Spleen (tissue), 11 donors: ENCODE results near the gene NDRG4. TPM values are rescaled to one million over a fixed set of nuclear protein-coding genes. Genes with fewer than 3 reads are reported as not detected.

ENCODE experiments used
- DNase-seq: peaks from one replicate; pipeline ENCODE4 v3.0.0-alpha.2; 2020
- H3K27ac ChIP-seq, 8 donors: fragments of 200-600 bp; sonication (generic) in 7 of 8; 1 replicate in 4 of 8; 2 replicates in 4 of 8; pipeline versions ENCODE4 v1.5.0 to v1.8.0; 2016 to 2021; ENCODE audit warnings: inconsistent platforms in 4 of 8, mild to moderate bottlenecking in 4 of 8, moderate library complexity in 1 of 8
- H3K27me3 ChIP-seq, 7 donors: fragments of 200-600 bp; sonication (generic) in 6 of 7; replicated peaks in 1 of 7; 1 replicate in 4 of 7; 2 replicates in 3 of 7; pipeline versions ENCODE4 v1.5.0 to v1.8.0; 2016 to 2021; ENCODE audit warnings: inconsistent platforms in 3 of 7, mild to moderate bottlenecking in 1 of 7
- H3K36me3 ChIP-seq, 6 donors: fragments of 200-600 bp; sonication (generic) in 5 of 6; 1 replicate in 4 of 6; 2 replicates in 2 of 6; pipeline versions ENCODE4 v1.5.0 to v1.8.0; 2016 to 2021; ENCODE audit warnings: inconsistent platforms in 2 of 6
- H3K4me1 ChIP-seq, 6 donors: fragments of 200-600 bp; sonication (generic) in 5 of 6; 1 replicate in 3 of 6; 2 replicates in 3 of 6; pipeline versions ENCODE4 v1.5.0 to v1.8.0; 2016 to 2021; ENCODE audit warnings: inconsistent platforms in 3 of 6
- H3K4me3 ChIP-seq, 8 donors: fragments of 200-600 bp; sonication (generic) in 7 of 8; 1 replicate in 4 of 8; 2 replicates in 4 of 8; pipeline versions ENCODE4 v1.5.0 to v1.8.0; 2016 to 2021; ENCODE audit warnings: inconsistent platforms in 4 of 8, mild to moderate bottlenecking in 4 of 8, moderate library complexity in 2 of 8
- H3K9me3 ChIP-seq, 8 donors: fragments of 200-600 bp; sonication (generic) in 7 of 8; 1 replicate in 4 of 8; 2 replicates in 4 of 8; pipeline versions ENCODE4 v1.5.0 to v1.8.0; 2016 to 2021; ENCODE audit warnings: inconsistent platforms in 4 of 8
- POLR2A ChIP-seq, 3 donors: fragments of 450-650 bp; IDR thresholded peaks; one replicate each; pipeline ENCODE4 v1.5.1; 2017; ENCODE audit warnings: antibody characterized with exemption in 3 of 3, mild to moderate bottlenecking in 1 of 3
- POLR2AphosphoS5 ChIP-seq, 3 donors: sonication (generic); formaldehyde crosslinking; IDR thresholded peaks; one replicate each; pipeline ENCODE4 v1.5.1; 2017; ENCODE audit warnings: antibody characterized with exemption in 3 of 3
- WGBS, 5 donors: extraction: QIAGEN DNeasy Blood & Tissue Kit in 3 of 5; methylation state at CpG; one replicate each; pipeline versions ENCODE4 v1.1.5 to v1.1.7; 2013 to 2018; 5-methylcytosine and 5-hydroxymethylcytosine counted together
- intact Hi-C: fragments of 100-400 bp; cut with DNase I; formaldehyde crosslinking; loops from one replicate; pipeline ENCODE4 v1.15.0; 2023; ENCODE audit warnings: low total_unique reads
- polyA plus RNA-seq, 3 donors: library from polyadenylated mRNA; stranded (reverse); fragments of 200-250 nt; gene quantifications; one replicate each; pipeline ENCODE4 v1.2.1, GENCODE V29; 2013
- total RNA-seq, 7 donors: library from RNA; depleted of rRNA in 3 of 7; stranded (reverse); fragments of >200 nt in 3 of 7; fragmentation: NEBNext Ultra II Directional in 4 of 7; extraction: Animal tissue kit (Norgen Biotek cat#: 25700) in 4 of 7; gene quantifications; one replicate each; pipeline versions ENCODE4 v1.1.0 to v1.2.1, GENCODE V29; 2016 to 2021
- TF ChIP-seq, protein P1 (sequence below), 11 experiments: fragments of 200-600 bp in 7 of 11; fragments of 450-650 bp in 4 of 11; sonication (generic) in 4 of 11; IDR thresholded peaks in 8 of 11; conservative IDR thresholded peaks in 3 of 11; 1 replicate in 7 of 11; 2 replicates in 4 of 11; pipeline versions ENCODE4 v1.4.0 to v1.8.0; 2016 to 2021; ENCODE audit warnings: antibody characterized with exemption in 11 of 11, inconsistent platforms in 4 of 11, mild to moderate bottlenecking in 1 of 11
- donor health status: healthy with polysubstance abuse.
- donor health status: DM: no; HTN: no; CAD: no; lungs with moderate emphysema.
- donor health status: DM: no; HTN: no; CAD: no.
- donor health status: Bipolar disorder and iron deficiency.
- donor health status: healthy.
- donor health status: DM: no; HTN: no; CAD: no.
- donor health status: DM: yes; HTN: yes; CAD: no.

Gene NDRG4
- total and polyA plus RNA-seq, 10 donors = 9.4 to 115 (median 43.6) TPM

DNA sequence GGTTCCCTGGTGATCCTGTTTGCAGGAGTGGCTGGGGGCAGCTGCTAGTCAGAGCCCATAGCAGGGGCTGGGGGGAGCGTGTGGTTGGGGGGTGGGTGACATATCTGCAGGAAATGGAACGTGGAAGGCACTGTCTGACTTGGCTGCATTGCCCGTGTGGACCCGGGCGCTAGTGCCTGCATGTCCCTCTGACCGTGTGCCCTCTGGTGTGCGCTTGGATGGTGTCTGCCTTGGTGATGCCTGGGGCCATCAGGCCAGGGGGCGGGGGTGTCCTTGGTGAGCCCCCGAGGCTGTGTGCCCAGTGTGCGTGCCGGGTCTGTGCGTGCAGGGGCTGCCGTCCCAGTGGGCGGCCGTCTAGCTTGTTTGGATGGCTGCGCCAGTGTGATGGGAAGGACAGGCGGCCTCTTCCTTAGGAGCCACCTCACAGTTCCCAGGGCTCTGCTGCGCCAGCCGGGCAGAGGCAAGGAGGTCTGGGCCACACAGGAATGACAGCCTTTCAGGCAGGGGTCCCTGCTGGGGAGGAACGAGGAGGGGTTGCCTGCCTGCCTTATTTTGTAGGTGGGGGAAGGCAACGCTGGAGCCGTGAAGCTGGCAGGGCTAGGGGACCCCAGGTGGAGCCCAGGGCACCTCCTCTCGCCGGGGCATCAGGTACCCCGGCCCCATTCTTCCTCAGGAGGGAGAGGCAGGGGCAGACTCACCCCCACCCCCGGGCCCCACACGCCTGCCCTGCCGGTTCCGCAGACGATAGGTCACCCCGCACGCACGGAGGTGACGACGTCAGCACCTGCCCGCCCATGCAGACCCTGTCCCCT lies 693 bp downstream of the NDRG4 start:
- H3K27ac ChIP-seq = no peak overlapping the region
- H3K36me3 ChIP-seq = peaks cover 0 to 8% (median 0%) of the 10 kb centered on the region in 6 donors
- TF ChIP-seq POLR2A (IDR thresholded peaks at IDR 0.05) (no peak), POLR2AphosphoS5 (IDR thresholded peaks at IDR 0.05) (no peak)
- TF ChIP-seq, protein P1, sequence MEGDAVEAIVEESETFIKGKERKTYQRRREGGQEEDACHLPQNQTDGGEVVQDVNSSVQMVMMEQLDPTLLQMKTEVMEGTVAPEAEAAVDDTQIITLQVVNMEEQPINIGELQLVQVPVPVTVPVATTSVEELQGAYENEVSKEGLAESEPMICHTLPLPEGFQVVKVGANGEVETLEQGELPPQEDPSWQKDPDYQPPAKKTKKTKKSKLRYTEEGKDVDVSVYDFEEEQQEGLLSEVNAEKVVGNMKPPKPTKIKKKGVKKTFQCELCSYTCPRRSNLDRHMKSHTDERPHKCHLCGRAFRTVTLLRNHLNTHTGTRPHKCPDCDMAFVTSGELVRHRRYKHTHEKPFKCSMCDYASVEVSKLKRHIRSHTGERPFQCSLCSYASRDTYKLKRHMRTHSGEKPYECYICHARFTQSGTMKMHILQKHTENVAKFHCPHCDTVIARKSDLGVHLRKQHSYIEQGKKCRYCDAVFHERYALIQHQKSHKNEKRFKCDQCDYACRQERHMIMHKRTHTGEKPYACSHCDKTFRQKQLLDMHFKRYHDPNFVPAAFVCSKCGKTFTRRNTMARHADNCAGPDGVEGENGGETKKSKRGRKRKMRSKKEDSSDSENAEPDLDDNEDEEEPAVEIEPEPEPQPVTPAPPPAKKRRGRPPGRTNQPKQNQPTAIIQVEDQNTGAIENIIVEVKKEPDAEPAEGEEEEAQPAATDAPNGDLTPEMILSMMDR (IDR thresholded peaks at IDR 0.05 in 8 of 11, conservative IDR thresholded peaks at IDR 0.05 in 3 of 11) = no peak
- H3K9me3 ChIP-seq = no peaks in the 10 kb centered on the region
- H3K4me3 ChIP-seq = peak overlapping the region; percentile 23 to 68 (median 32)
- WGBS, 5 donors = 7 to 30% (median 9%) methylated on average over 21 to 36 of the region's 36 CpGs
- intact Hi-C loops = no loop called here
- H3K27me3 ChIP-seq = peaks cover 5 to 52% (median 18%) of the 10 kb centered on the region in 7 donors
- DNase-seq = peak; percentile 69
- H3K4me1 ChIP-seq = peaks cover 13 to 33% (median 24%) of the 10 kb centered on the region in 6 donors

DNA sequence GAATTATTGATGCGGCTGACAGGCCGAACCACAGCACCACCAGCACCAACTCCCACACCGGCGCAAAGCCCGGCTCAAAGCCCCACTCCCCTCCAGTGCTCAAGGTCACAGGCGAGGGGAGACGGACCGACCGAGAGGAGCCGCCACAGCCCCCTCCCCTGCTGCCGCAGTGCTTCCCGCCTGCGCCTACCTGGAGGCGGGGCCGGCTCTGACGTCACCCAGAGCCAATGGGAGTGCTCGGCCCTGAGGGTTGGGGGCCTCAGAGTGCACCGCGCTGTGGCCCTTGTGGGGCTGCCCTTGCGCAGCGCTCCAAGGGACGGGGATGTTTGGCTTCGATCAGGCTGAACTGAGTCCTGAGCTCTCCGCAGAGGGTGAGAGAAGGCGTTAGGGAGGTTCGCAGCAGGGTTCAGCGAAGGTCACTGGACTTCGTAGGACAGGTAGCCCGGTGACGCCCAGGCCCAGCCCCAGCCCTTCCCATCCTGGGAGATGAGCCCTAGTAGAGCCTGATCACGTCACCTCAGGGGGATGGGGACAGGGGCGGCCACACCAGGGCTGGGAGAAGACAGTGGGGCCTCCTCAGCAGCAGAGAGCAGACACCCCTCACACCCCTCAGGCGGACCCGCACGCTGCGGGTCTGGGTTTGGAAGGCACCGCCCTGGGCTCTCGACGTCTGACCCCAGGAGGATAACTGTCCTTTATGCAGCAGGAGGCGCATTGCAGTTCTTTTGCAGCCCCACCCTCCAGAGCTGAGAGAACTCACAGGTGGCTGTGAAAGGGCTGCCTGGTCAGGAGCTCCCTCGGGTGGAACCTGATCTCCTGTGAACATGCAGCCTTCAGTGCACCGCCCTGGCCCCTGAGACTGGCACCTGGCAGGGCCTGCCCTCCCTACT lies 1.5 kb downstream of the NDRG4 start:
- intact Hi-C loops = no loop called here
- Histone ChIP-seq H3K4me1 (peaks cover 13 to 33% (median 24%) of the 10 kb centered on the region in 6 donors), H3K27ac (no peak overlapping the region), H3K36me3 (peaks cover 0 to 8% (median 0%) of the 10 kb centered on the region in 6 donors), H3K27me3 (peaks cover 5 to 52% (median 18%) of the 10 kb centered on the region in 7 donors), H3K9me3 (no peaks in the 10 kb centered on the region), H3K4me3 (peak overlapping the region; percentile 23 to 68 (median 32))
- TF ChIP-seq, protein P1 (IDR thresholded peaks at IDR 0.05 in 8 of 11, conservative IDR thresholded peaks at IDR 0.05 in 3 of 11) = no peak
- TF ChIP-seq POLR2AphosphoS5 (IDR thresholded peaks at IDR 0.05) = peak in 2 of 3 donors; percentile 34
- DNase-seq = peak; percentile 80
- 11 to 25% (median 15%) methylated on average over 12 to 42 of the region's 42 CpGs for WGBS, 5 donors

DNA sequence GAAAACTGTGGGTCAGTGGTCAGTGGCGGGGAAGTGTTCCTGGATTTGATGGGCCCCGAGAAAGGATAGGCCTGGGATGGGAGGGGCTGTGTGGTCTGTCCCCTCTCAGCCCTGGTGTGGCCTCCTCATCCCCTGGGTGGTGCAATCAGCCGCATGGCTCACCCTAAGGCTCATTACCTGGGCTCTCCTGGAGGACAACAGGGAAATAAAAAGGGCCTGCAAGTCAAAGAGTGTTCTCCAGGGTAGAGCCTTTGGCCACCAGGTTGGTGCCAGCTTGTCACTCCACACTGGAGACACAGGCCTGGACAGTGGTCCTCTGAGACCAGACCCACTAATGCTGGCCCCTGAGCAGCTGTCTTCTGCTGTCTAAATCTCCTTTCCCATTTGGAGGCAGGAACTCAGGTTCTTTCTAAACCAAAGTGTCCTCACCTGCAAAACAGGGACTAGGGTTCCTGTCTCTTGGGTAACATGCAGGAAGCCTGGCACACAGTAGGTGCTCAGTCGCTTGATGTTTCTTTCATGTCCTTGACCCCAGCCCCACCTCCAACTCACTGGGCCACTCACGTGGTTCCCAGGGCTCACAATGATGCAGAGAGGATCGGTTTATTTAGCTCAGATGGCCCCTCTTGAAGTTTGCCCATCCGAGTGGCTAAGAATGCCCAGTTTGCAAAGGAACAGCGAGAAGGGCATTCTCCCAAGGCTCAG lies 2.4 kb downstream of the NDRG4 start:
- peak; percentile 34 for DNase-seq
- no peak overlapping the region for H3K27ac ChIP-seq
- WGBS, 5 donors = 58 to 81% (median 63%) methylated on average over 8 of the region's 8 CpGs
- peaks cover 13 to 33% (median 24%) of the 10 kb centered on the region in 6 donors for H3K4me1 ChIP-seq
- TF ChIP-seq POLR2A (IDR thresholded peaks at IDR 0.05) (no peak), POLR2AphosphoS5 (IDR thresholded peaks at IDR 0.05) (no peak)
- TF ChIP-seq, protein P1 (IDR thresholded peaks at IDR 0.05 in 8 of 11, conservative IDR thresholded peaks at IDR 0.05 in 3 of 11) = no peak
- H3K27me3 ChIP-seq = peaks cover 5 to 52% (median 18%) of the 10 kb centered on the region in 7 donors
- H3K36me3 ChIP-seq = peaks cover 0 to 13% (median 0%) of the 10 kb centered on the region in 6 donors
- intact Hi-C loops = no loop called here
- no peaks in the 10 kb centered on the region for H3K9me3 ChIP-seq
- no peak overlapping the region for H3K4me3 ChIP-seq
